GM23338 (cell line): ENCODE measurements around the gene C2orf68. TPM values are rescaled to one million over a fixed set of nuclear protein-coding genes. Genes with fewer than 3 reads are reported as not detected.

ENCODE experiments used
- ATAC-seq: fragments of 200-7000 bp; cut with Tn5 transposase; 3 replicates; pipeline ENCODE4 v1.9.1; 2020
- DNase-seq: peaks from one replicate; pipeline ENCODE4 v3.0.0-alpha.2; 2015; ENCODE audit warnings: low spot score
- H2AFZ ChIP-seq: fragments of 200-600 bp; sonication (generic); 2 replicates; pipeline ENCODE4 v1.8.0; 2016; ENCODE audit warnings: antibody characterized with exemption, mild to moderate bottlenecking, moderate library complexity
- H3F3A ChIP-seq: fragments of 200-600 bp; sonication (generic); replicated peaks from 2 replicates; pipeline ENCODE4 v1.8.0; 2017; ENCODE audit warnings: antibody characterized with exemption, mixed run types, low read depth
- H3K27ac ChIP-seq: fragments of 200-600 bp; sonication (generic); 2 replicates; pipeline ENCODE4 v1.6.1; 2016; ENCODE audit warnings: low read depth
- H3K27me3 ChIP-seq: fragments of 200-600 bp; sonication (generic); 2 replicates; pipeline ENCODE4 v1.8.0; 2016; ENCODE audit warnings: mild to moderate bottlenecking, mixed run types, moderate library complexity; ENCODE audit not compliant: insufficient read depth
- H3K36me3 ChIP-seq: fragments of 200-600 bp; sonication (generic); 2 replicates; pipeline ENCODE4 v1.8.0; 2016; ENCODE audit warnings: mild to moderate bottlenecking; ENCODE audit not compliant: insufficient read depth
- H3K4me1 ChIP-seq: fragments of 200-600 bp; sonication (generic); 2 replicates; pipeline ENCODE4 v1.8.0; 2016; ENCODE audit warnings: mild to moderate bottlenecking, moderate library complexity; ENCODE audit not compliant: insufficient read depth
- H3K4me2 ChIP-seq: fragments of 200-600 bp; sonication (generic); 2 replicates; pipeline ENCODE4 v1.7.1; 2017; ENCODE audit warnings: mixed run types
- H3K4me3 ChIP-seq: fragments of 200-600 bp; sonication (generic); 2 replicates; pipeline ENCODE4 v1.6.1; 2016; ENCODE audit warnings: mixed run types
- H3K79me2 ChIP-seq: fragments of 200-600 bp; sonication (generic); replicated peaks from 2 replicates; pipeline ENCODE4 v1.8.0; 2017; ENCODE audit warnings: mild to moderate bottlenecking; ENCODE audit not compliant: insufficient read depth
- H3K9me2 ChIP-seq: fragments of 200-600 bp; sonication (generic); 2 replicates; pipeline ENCODE4 v1.8.0; 2017; ENCODE audit not compliant: insufficient read depth
- H4K20me1 ChIP-seq: fragments of 200-600 bp; sonication (generic); replicated peaks from 2 replicates; pipeline ENCODE4 v1.8.0; 2017; ENCODE audit warnings: mild to moderate bottlenecking; ENCODE audit not compliant: insufficient read depth
- H3K27ac Mint-ChIP-seq: 2 replicates; pipeline ENCODE4 v1.8.0; 2020; ENCODE audit warnings: inconsistent platforms, mild to moderate bottlenecking, moderate library complexity, mixed read lengths
- H3K27me3 Mint-ChIP-seq: 3 replicates; pipeline ENCODE4 v1.8.0; 2022; ENCODE audit warnings: low read depth, mild to moderate bottlenecking, moderate library complexity, mixed read lengths, inconsistent platforms; ENCODE audit not compliant: insufficient read depth, poor library complexity
- H3K36me3 Mint-ChIP-seq: 3 replicates; pipeline ENCODE4 v1.8.0; 2021; ENCODE audit warnings: low read depth, mild to moderate bottlenecking, inconsistent platforms, moderate library complexity, mixed read lengths
- H3K4me1 Mint-ChIP-seq: 3 replicates; pipeline ENCODE4 v1.8.0; 2020; ENCODE audit warnings: mild to moderate bottlenecking, inconsistent platforms, mixed read lengths
- H3K4me3 Mint-ChIP-seq: 3 replicates; pipeline ENCODE4 v1.8.0; 2021; ENCODE audit warnings: moderate library complexity, mild to moderate bottlenecking, inconsistent platforms, mixed read lengths
- H3K9me3 Mint-ChIP-seq: 3 replicates; pipeline ENCODE4 v1.8.0; 2020; ENCODE audit warnings: moderate library complexity, mild to moderate bottlenecking, inconsistent platforms, mixed read lengths
- CREB1 ChIP-seq: fragments of 250-450 bp; sonication (Bioruptor Pico); IDR thresholded peaks from 2 replicates; pipeline ENCODE4 v1.5.0; 2020; ENCODE audit warnings: low read depth, mild to moderate bottlenecking, moderate library complexity
- CTCF ChIP-seq, 2 experiments: fragments of 200-600 bp in 1 of 2; sonication (generic) in 1 of 2; conservative IDR thresholded peaks; 2 replicates each; pipeline versions ENCODE4 v1.5.1 to v1.6.1; 2016 to 2017; ENCODE audit warnings: antibody characterized with exemption in 2 of 2, low read depth in 2 of 2, mild to moderate bottlenecking in 2 of 2, moderate library complexity in 1 of 2
- ETS1 ChIP-seq: IDR thresholded peaks from 2 replicates; pipeline ENCODE4 v1.6.1; 2016; ENCODE audit warnings: antibody characterized with exemption
- EZH2phosphoT487 ChIP-seq: fragments of 200-600 bp; sonication (generic); IDR thresholded peaks from one replicate; pipeline ENCODE4 v1.8.1; 2018; ENCODE audit warnings: antibody characterized with exemption; ENCODE audit not compliant: unreplicated experiment
- JUNB ChIP-seq: IDR thresholded peaks from one replicate; pipeline ENCODE4 v1.6.1; 2016; ENCODE audit warnings: antibody characterized with exemption; ENCODE audit not compliant: unreplicated experiment
- NANOG ChIP-seq: IDR thresholded peaks from 2 replicates; pipeline ENCODE4 v1.6.1; 2016; ENCODE audit warnings: antibody characterized with exemption, borderline replicate concordance
- POLR2AphosphoS5 ChIP-seq: IDR thresholded peaks from 2 replicates; pipeline ENCODE4 v1.6.1; 2016; ENCODE audit warnings: antibody characterized with exemption, low read depth
- STAT1 ChIP-seq: IDR thresholded peaks from one replicate; pipeline ENCODE4 v1.6.1; 2016; ENCODE audit warnings: antibody characterized with exemption; ENCODE audit not compliant: unreplicated experiment
- ZNF114 ChIP-seq: fragments of 250-450 bp; sonication (Bioruptor Pico); IDR thresholded peaks from 2 replicates; pipeline ENCODE4 v1.5.0; 2020; ENCODE audit warnings: mild to moderate bottlenecking, moderate library complexity
- ZNF331 ChIP-seq: fragments of 250-450 bp; sonication (Bioruptor Pico); IDR thresholded peaks from 2 replicates; pipeline ENCODE4 v1.5.0; 2020; ENCODE audit warnings: low read depth, mild to moderate bottlenecking, moderate library complexity
- ZNF462 ChIP-seq: fragments of 250-450 bp; sonication (Bioruptor Pico); IDR thresholded peaks from 2 replicates; pipeline ENCODE4 v1.5.0; 2020; ENCODE audit warnings: mild to moderate bottlenecking, moderate library complexity
- polyA plus RNA-seq: library from polyadenylated mRNA; unstranded; fragments of >200 nt; fragmentation: Nextera tagmentation; extraction: Ambion mirVana; gene quantifications from 2 replicates; pipeline ENCODE4 v1.2.1, GENCODE V29; 2016
- total RNA-seq: library from RNA; depleted of rRNA; stranded (reverse); fragments of >200 nt; shearing (Covaris generic); gene quantifications from 2 replicates; pipeline ENCODE4 v1.2.3, GENCODE V29; 2014

Gene C2orf68
- total and polyA plus RNA-seq, 2 experiments from 2014 or later = 26.8 to 76.4 TPM

GRCh38 chr2:85613717-85614515, 2.0 kb upstream of the C2orf68 start (continued):
- TF ChIP-seq ZNF462 (CRISPR knock-in tag) (no peak), ETS1 (no peak), JUNB (no peak)

- H3K27ac Mint-ChIP-seq = peak overlapping the region; percentile 84
- Histone ChIP-seq H3K79me2 (peaks cover 15% of the 10 kb centered on the region), H2AFZ (peak overlapping the region; percentile 72)
- no peak for TF ChIP-seq STAT1
- TF ChIP-seq NANOG = no peak
- no peak for TF ChIP-seq CTCF (conservative IDR thresholded peaks at IDR 0.05; ENCODE audit: low read depth in 2 of 2)
- no peak for TF ChIP-seq EZH2phosphoT487
- TF ChIP-seq POLR2AphosphoS5 = no peak
- TF ChIP-seq ZNF114 (CRISPR knock-in tag) = no peak
- no peak for TF ChIP-seq CREB1 (CRISPR knock-in tag)
- no peak for TF ChIP-seq ZNF331 (CRISPR knock-in tag)
- TF ChIP-seq ETS1 = no peak
These were observed 605 bp downstream of the C2orf68 start for GRCh38 chr2:85611217-85611704.

More at GRCh38 chr2:85611217-85611704, 605 bp downstream of the C2orf68 start:
- H3K9me3 Mint-ChIP-seq = no peaks in the 10 kb centered on the region
- Histone ChIP-seq H3K36me3 (0 out of 2 replicates have a peak, but pooled peaks cover 3% of the 10 kb centered on the region), H3K4me2 (peak overlapping the region; percentile 100), H3F3A (peaks cover 21% of the 10 kb centered on the region; the same call in 1 of the 2 replicates), H3K4me3 (peak overlapping the region; percentile 99), H3K27me3 (no peaks in the 10 kb centered on the region), H3K9me2 (no peaks in the 10 kb centered on the region), H3K27ac (peak overlapping the region; percentile 86), H4K20me1 (peaks cover 18% of the 10 kb centered on the region), H3K4me1 (peaks cover 3% of the 10 kb centered on the region; the same call in 1 of the 2 replicates)
- DNase-seq = no peak
- H3K4me3 Mint-ChIP-seq = peak overlapping the region; percentile 96
- peaks cover 7% of the 10 kb centered on the region for H3K27me3 Mint-ChIP-seq
- no peak for ATAC-seq
- peaks cover 36% of the 10 kb centered on the region for H3K36me3 Mint-ChIP-seq
- peaks cover 9% of the 10 kb centered on the region for H3K4me1 Mint-ChIP-seq
